GM13976 (cell line): ENCODE data around the gene CLEC16A.

Experiments
- DNase-seq: peaks from one replicate; pipeline ENCODE4 v3.0.0; 2012; ENCODE audit warnings: low spot score
- in situ Hi-C: fragments of 300-500 bp; cut with MboI; formaldehyde crosslinking; loops from one replicate; pipeline ENCODE4 v1.12.0; 2022; ENCODE audit warnings: low sequenced_read_pairs, mixed read lengths, inconsistent platforms; ENCODE audit not compliant: unreplicated experiment
- TF ChIP-seq, protein P1 (sequence below): IDR thresholded peaks from 2 replicates; pipeline ENCODE4 v1.5.1; 2012; ENCODE audit warnings: borderline replicate concordance, mild to moderate bottlenecking; ENCODE audit not compliant: insufficient read depth; ENCODE audit errors: extremely low read depth, missing control alignments, control extremely low read depth

The CLEC16A gene

DNA sequence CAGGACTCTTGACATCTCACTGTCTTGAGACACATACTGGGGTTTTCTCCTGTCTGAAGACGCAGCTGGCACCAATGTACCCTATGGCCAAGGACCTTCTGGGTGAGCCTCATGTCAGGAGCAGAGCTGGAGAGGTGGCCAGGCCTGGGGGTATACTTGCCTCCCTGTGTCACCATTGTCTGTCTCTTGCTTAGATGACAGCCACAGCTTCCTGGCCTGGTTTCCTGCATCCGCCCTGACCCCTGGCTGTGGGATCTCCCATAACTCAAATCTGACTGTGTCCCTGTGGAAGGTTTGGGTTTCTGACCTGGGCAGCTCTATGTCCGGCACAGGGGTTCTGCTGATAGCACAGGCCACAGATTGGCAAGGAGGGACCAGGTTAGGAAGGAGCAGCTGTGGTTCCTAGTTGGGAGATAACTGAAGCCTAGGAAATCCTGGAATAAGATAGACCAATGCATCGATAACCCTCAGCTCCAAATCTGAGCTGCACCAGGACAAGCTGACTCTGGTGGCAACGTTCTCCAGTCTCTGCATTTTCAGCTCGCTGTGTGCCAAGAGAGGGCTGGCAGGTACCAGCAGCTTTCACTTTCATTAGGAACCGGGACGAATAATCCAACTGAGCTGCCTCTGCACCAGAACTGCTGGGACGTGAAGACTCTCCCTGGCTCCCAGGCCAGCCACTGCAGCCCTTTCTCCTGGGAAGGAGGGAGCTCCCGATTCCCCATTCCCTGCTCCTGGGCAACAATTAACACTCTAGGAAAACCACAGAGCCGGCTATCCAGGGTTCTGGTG, 7.1 kb upstream of the CLEC16A start:
- in situ Hi-C loops, result loop anchor here (10.0 kb wide), 1 partner anchor 412 kb away; no protein-coding TSS in a partner anchor
- TF ChIP-seq, protein P1, sequence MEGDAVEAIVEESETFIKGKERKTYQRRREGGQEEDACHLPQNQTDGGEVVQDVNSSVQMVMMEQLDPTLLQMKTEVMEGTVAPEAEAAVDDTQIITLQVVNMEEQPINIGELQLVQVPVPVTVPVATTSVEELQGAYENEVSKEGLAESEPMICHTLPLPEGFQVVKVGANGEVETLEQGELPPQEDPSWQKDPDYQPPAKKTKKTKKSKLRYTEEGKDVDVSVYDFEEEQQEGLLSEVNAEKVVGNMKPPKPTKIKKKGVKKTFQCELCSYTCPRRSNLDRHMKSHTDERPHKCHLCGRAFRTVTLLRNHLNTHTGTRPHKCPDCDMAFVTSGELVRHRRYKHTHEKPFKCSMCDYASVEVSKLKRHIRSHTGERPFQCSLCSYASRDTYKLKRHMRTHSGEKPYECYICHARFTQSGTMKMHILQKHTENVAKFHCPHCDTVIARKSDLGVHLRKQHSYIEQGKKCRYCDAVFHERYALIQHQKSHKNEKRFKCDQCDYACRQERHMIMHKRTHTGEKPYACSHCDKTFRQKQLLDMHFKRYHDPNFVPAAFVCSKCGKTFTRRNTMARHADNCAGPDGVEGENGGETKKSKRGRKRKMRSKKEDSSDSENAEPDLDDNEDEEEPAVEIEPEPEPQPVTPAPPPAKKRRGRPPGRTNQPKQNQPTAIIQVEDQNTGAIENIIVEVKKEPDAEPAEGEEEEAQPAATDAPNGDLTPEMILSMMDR, result no peak
- no peak for DNase-seq

DNA sequence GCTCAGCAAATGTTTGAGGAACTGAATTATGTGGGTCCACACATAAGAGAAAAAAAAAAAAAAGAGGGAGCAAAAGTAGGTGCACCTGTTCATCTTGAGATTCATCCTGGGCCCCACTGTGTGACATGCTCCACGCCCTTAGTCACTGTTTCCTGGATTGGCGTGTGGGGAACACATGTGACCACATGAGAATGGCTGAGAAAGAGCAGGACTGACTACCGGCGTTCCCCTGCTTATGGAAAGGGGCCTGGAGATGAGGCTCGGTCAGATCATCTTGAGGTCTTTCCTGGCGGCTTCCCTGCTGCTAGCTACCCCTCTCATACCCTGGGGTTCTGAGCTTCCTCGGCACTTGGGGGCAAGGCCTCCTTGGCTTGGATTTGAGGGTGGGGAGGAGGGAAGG, 6.0 kb upstream of the CLEC16A start:
- DNase-seq, result no peak
- TF ChIP-seq, protein P1, result no peak
- in situ Hi-C loops, result loop anchor here (10.0 kb wide), 1 partner anchor 414 kb away; no protein-coding TSS in a partner anchor

DNA sequence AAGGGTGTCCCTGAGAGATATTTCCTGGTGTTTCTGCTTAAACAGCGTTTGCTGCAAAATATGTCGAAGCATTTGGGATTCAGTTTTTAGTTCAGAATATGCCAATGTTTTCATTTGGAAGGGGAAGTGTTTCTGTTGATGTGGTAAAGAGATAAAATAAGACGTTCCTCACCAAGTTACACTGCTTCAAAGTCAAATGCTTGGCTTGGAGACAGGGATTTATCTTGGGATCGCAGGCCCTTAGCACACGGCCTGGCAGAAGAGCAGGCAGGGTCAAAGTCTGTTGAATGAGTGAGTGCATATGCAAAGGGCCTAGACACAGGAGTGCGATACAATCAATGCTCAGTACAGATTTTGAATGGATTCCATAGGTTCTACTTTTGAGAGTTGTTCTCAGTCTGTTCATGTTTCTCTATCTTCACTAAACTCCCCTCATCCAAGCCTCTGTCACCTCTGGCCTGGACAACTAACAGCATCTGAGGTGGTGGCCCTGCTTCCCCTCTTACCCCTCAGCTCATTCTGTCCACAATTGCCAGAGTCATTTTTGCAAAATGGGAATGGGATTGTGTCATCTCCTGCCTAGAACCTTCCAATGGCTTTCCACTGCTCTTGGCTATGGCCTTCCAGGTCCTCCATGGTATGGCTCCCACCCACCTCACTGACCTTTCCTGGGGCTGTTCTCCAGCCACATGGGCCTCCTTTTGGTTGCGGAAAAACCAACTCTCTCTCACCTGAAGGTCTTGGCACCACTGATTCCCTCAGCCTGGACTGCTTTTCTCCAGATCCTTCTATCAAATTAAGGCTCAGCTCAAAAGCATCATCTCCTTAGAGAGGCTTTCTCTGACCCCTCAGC, 5.3 kb upstream of the CLEC16A start:
- in situ Hi-C loops, result loop anchor here (10.0 kb wide), 1 partner anchor 414 kb away; no protein-coding TSS in a partner anchor
- no peak for DNase-seq
- TF ChIP-seq, protein P1, result no peak

DNA sequence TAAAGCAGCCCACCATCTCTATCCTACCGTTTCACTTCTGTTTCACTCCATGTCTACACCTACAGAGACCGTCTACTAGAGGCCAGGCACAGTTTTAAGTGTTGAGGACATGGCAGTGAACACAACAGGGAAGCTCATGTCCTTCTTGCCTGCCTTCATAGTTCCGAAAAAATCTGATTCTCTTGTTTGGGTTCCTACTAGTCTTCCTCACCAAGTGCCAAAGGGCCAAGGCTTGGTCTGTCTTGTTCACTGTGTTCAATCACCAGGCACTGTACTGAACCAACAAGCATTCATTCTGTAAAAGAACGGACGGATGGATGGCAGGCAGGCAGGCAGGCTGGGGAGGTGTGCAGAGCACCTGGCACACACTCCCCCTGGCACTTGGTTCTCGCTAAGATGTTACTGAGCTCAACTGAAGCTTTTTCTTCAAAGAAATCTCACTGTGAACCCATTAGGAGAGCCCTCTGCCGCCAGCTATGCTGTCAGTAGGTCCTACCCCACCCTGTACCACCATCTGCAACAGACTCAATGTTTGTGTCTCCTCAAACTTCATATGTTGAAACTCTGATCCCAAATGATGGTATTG, 4.6 kb upstream of the CLEC16A start:
- no peak for DNase-seq
- TF ChIP-seq, protein P1, result no peak
- in situ Hi-C loops, result loop anchor here (10.0 kb wide), 1 partner anchor 415 kb away; no protein-coding TSS in a partner anchor

DNA sequence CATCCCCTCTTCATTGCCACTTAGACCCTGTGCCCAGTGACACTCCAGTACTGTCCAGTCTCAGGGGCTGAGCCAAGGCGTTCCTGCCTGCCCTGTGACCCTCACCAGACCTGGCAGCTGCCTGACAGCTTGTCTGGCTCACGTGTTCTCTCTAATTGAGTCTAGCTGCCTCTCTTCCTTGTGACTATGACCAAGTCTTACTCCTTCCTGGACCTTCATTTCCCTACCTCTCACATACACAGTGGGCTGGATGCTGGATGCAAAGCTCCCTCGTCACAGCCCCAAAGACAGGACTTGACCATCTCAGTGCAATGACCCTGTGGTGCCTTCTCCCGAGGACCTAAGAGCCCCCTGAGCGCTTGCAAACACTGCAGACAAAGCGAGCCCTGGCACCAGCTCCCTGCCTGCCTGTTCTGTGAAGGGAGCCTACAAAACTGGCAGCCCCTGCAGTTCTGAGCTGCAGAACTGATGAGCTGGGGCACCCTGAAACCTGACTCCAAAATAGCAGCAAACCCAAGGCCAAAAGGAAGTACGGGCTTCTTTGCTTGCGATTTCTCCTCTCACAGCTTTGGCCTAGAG, 3.8 kb upstream of the CLEC16A start:
- DNase-seq, result no peak
- in situ Hi-C loops, result no loop called here
- TF ChIP-seq, protein P1, result no peak
